HG02759 (cell line): ENCODE data around the gene MDP1.
A peak's percentile ranks its signal among the peaks of the same experiment; 100 is the strongest.

Experiments used
- ATAC-seq: cut with Tn5 transposase; IDR thresholded peaks from one replicate; pipeline ENCODE4 v1.9.1; 2021; ENCODE audit warnings: mild to moderate bottlenecking, moderate library complexity; ENCODE audit not compliant: unreplicated experiment

MDP1 gene

GRCh38 chr14:24215495-24216344 lies at the start of gene MDP1:
TSS of gene MDP1 (minus strand) at chr14:24216066. CDS start at chr14:24215955, 111 bp downstream.
- ATAC-seq = peak; percentile 72

GRCh38 chr14:24264298-24264697 lies 48.4 kb upstream of the MDP1 start:
- no peak for ATAC-seq

GRCh38 chr14:24263848-24264247 lies 48.0 kb upstream of the MDP1 start:
- ATAC-seq = no peak

- ATAC-seq = no peak
These were observed 47.2 kb upstream of the MDP1 start, which contains the start of gene TGM1 for GRCh38 chr14:24262821-24263733. TSS of gene TGM1 (minus strand) at chr14:24263177. CDS start at chr14:24262352, 825 bp downstream.

DNA sequence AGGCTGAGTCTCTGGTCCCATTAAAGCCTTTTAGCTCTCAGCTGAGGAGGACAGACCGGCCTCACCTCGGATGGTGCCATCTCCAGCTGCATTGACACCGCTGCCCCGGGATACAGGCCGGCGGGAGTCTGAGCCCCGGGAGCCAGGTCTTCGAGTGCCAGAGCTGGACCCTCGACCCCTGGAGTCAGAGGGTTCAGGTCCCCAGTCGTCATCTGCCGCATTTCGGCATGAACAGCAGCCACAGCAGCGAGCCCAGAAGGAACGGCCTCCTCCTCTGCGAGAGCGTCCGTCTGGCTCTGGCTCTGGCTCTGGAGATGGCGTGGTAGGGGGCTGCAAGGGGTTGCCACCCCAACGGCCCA lies 46.1 kb upstream of the MDP1 start:
- no peak for ATAC-seq

DNA sequence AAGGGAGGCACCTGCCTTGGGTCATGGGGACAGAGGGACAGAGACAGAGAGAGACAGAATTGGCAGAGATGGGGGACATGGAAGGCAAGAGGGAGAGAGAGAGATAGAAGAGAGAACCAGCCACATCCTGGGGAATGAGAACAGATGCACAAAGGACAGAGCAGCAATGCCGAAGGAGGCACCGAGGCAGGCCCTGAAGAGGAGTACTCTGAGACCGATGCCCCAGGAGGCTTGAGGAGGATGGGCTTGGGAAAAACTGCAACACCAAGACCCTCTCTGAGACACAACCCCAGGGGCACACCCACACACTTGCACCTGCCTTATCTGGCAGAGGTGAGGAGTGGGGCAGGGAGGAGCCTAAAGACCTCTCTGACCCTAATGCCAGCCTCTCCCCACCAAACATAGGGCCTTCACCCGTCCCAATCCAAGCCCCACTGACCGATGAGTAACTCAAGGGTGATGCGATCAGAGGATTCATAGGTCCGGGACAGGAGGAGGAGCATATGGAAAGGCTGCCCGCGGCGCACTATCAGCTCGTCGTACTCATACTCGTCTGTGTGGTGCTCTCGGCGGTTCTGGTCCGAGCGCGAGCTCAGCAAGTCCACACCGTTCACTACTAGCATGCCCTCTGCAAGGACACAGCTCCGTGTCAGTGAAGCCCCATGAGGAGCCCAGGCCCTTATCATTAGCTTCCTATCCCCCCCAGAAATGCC lies 45.5 kb upstream of the MDP1 start:
- no peak for ATAC-seq

DNA sequence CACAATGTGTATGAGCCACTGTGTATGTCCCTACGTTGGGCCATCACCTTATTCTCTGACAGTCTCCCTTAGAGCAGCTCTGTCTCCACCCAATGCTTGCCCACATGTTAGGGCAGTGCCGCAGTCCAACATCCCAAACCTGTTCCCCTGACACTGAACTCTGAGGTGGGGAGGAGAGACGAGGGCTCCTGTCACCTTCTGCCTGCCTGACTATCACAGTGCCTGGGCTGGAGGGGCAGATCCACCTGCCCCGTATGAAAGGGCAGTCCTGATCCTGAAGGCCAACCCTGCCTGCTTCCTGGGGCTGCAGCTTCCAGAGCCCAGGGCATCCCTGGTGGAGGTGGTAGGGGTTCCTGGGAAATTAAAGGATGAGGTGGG lies 44.9 kb upstream of the MDP1 start:
- no peak for ATAC-seq

GRCh38 chr14:24260026-24260779 lies 44.3 kb upstream of the MDP1 start:
- ATAC-seq = no peak

DNA sequence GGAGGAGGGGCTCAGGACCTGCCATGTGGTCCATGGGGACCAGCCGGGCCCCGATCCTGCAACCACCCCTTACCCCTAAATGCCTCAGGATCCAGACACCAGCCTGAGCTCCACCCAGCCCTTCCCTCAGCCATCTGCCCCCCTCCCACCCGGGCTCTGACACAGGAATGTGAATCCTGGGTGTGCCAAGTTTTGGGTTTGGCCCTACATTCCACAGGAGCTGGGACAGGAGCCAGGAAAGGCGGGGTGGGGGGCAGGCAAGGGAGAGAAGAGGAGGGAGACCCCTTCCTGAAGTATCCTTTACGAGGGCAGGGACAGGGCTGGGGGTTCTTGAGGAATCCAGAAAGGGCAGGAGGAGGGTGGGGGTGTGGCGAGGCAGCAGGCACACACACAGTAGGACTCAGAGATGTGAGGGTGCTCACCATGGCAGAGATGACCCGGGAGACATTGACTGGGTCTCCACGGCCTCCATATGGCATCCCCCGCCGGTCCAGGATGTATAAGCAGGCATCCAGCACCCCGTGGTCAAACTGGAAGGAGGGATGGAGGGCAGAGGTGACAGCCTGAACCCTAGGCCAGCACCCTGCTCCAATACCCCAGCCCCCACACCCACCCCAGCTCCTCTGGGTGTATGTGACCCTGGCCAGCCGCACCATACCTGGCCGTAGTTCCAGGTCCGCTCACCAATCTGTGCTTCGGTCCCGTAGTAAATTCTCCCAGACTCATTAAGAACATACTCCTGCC lies 43.6 kb upstream of the MDP1 start:
- ATAC-seq = no peak

- no peak for ATAC-seq
These were observed 42.8 kb upstream of the MDP1 start for GRCh38 chr14:24258548-24259265.

DNA sequence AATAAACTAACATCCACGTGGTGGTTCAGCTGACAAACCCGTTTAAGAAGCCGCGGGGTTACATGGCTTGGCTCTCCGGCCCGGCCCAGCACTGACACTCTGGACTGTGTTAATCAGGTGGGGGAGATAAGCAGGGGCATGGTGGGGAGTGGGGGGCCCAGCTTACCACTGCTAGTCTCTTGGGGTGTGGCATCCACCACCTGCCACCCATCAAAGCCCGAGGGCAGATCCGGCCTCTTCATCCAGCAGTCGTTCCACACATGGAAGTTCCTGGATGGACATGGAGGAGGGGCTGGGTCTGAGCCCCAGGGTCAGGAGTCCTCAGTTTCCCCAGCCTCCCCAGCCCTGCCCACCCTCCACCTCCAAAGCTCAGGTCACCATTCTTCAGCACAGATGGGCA lies 42.3 kb upstream of the MDP1 start:
- ATAC-seq = no peak

GRCh38 chr14:24256960-24257359 lies 41.1 kb upstream of the MDP1 start:
- no peak for ATAC-seq

GRCh38 chr14:24255931-24256711 lies 40.3 kb upstream of the MDP1 start:
- no peak for ATAC-seq

GRCh38 chr14:24255438-24255837 lies 39.6 kb upstream of the MDP1 start:
- ATAC-seq = no peak

DNA sequence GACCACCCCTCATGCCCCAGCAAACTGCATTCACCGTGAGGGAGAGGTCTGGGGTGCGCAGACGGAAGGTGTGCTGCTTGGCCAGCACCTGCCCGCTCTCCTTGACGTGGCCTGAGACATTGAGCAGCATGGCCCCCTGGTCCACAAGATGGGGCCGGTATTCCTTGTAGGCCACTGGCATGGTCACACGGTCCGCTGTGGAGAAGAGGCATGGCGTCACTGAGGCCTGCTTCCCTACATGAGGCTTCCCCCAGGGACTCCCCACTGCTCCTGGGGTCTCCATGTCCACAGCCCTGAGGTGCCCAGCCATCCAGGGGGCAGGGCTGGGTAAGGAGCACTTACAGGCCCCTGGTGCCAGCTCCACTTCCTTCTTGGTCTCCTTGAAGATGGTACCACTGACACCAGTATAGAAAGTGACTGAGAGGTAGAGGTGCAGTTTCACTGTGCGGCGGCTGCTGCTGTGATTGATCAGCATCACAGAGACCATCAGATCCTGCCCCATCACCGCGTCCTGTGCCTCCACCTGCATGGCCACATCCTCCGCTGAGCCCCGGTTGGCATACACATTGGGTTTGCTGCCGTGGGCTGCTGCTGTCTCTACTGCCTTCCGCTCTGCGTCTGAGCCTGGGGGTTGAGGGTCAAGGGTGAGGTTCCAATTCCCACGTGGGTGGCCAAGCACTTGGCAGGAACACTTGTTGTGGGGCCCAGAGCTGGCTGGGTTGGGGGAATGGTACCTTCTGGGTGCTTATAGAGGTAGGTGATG lies 38.9 kb upstream of the MDP1 start:
- no peak for ATAC-seq

DNA sequence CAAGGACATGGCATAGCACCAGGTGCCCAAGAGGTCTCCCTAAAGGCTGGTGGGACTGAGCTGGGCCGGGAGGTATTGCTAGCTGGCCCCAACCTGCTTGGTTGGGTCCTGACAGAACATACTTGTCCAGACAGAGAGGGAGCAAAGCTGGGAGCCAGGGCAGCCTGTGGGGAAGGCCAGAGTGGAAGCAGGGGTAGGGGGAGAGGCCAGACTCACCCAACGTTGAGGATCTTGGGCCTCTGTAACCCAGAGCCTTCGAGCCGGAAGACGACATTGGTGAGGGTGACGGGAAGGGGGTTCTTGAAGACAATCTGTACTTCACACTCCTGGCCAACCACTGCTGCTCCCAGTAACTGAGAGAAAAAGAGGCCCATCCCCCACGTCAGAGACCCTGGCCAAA lies 38.1 kb upstream of the MDP1 start:
- ATAC-seq = no peak

DNA sequence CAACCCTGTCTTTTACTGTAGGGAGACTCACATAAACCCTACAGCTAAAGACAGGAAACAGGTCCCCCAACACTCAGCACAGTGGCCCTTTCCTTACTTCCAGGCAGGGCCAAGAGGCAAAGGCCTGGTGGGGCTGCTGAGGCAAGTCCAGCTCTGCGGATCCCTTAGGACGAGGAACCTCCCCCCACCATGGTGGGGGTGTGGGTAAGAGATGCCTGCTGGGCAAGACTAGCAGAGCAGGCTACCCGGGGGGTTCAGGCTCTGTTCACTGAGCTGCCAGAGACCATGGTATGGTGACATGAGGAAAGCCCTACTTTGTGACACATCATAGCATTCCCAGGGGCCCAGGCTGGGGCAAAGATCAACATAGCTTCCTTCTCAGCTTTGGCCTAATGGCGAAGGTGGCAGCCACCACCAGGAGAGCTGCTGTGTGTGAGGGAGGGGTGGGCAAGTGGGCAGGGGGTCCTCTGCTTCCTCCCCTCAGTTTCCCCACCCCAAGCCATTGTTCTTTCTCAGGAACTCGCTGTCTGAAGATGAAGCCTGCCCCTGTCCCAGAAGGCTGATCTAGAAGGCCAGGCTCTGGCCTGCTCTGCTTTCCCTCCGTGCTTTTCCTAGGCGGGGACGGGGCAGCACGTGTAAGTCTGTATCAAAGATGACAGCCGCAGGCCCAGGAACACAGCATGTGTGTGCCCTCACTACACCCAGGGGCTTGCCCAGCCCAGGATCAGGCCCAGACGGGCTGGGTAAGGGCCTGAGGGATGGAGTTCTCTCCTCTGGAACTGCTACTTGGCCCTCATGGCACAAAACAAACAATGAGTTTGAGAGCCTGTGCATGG lies 36.6 kb upstream of the MDP1 start:
- no peak for ATAC-seq
